Lung (tissue), 12 donors: ENCODE results near the gene SPP1. TPM values are rescaled to one million over a fixed set of nuclear protein-coding genes. Genes with fewer than 3 reads are reported as not detected.

Source experiments
- ATAC-seq: fragments of 200-7000 bp; cut with Tn5 transposase; one replicate; pipeline ENCODE4 v1.9.1; 2020; ENCODE audit warnings: moderate number of reproducible peaks; ENCODE audit not compliant: insufficient read depth, low FRiP score
- DNase-seq, 3 donors: peaks; one replicate each; pipeline ENCODE4 v3.0.0-alpha.2; 2013 to 2017
- H3K27ac ChIP-seq, 2 donors: one replicate each; pipeline ENCODE4 v1.5.1; 2013; ENCODE audit warnings: mild to moderate bottlenecking in 2 of 2, moderate library complexity in 2 of 2, control low read depth in 1 of 2, inconsistent platforms in 1 of 2, low read depth in 1 of 2, low read length in 1 of 2
- H3K27me3 ChIP-seq, 3 donors: one replicate each; pipeline ENCODE4 v1.5.1; 2013; ENCODE audit warnings: low read length in 2 of 3; ENCODE audit not compliant: control insufficient read depth in 3 of 3, insufficient read depth in 3 of 3
- H3K36me3 ChIP-seq, 4 donors: one replicate each; pipeline ENCODE4 v1.5.1; 2013; ENCODE audit warnings: low read length in 4 of 4, mild to moderate bottlenecking in 1 of 4, moderate library complexity in 1 of 4; ENCODE audit not compliant: control insufficient read depth in 4 of 4, insufficient read depth in 4 of 4
- H3K4me1 ChIP-seq, 5 donors: one replicate each; pipeline ENCODE4 v1.5.1; 2013; ENCODE audit warnings: low read length in 5 of 5, mild to moderate bottlenecking in 2 of 5, moderate library complexity in 1 of 5; ENCODE audit not compliant: control insufficient read depth in 5 of 5, insufficient read depth in 5 of 5
- H3K4me3 ChIP-seq: one replicate; pipeline ENCODE4 v1.5.1; 2013; ENCODE audit warnings: mild to moderate bottlenecking, control low read depth, moderate library complexity
- H3K9ac ChIP-seq, 2 donors: one replicate each; pipeline ENCODE4 v1.5.1; 2013; ENCODE audit warnings: low read length in 2 of 2, control low read depth in 1 of 2; ENCODE audit not compliant: insufficient read depth in 1 of 2
- H3K9me3 ChIP-seq, 4 donors: one replicate each; pipeline ENCODE4 v1.5.1; 2013; ENCODE audit warnings: low read length in 3 of 4, mild to moderate bottlenecking in 1 of 4, moderate library complexity in 1 of 4; ENCODE audit not compliant: control insufficient read depth in 4 of 4, insufficient read depth in 3 of 4
- WGBS, 2 donors: extraction: QIAGEN DNeasy Blood & Tissue Kit; methylation state at CpG; one replicate each; pipeline ENCODE4 v1.1.7; 2013; 5-methylcytosine and 5-hydroxymethylcytosine counted together
- polyA plus RNA-seq, 2 donors: library from polyadenylated mRNA; stranded (reverse); fragments of 200-250 nt; gene quantifications; one replicate each; pipeline ENCODE4 v1.2.1, GENCODE V29; 2013
- total RNA-seq, 2 donors: library from RNA; depleted of rRNA in 1 of 2; stranded (reverse); fragments of >200 nt in 1 of 2; gene quantifications; one replicate each; pipeline ENCODE4 v1.2.1, GENCODE V29; 2014 to 2021
- TF ChIP-seq, protein P1 (sequence below): IDR thresholded peaks from 2 replicates; pipeline ENCODE4 v1.5.1; 2012; ENCODE audit warnings: mild to moderate bottlenecking; ENCODE audit errors: control extremely low read depth, extremely low read depth
- donor health status: control.
- donor health status: control.
- donor health status: Bipolar disorder and iron deficiency.
- donor health status: healthy.
- donor health status: DM: yes; HTN: yes; CAD: no.

The SPP1 gene
- total and polyA plus RNA-seq, 4 donors: 5.4 to 433 (median 112) TPM

- TF ChIP-seq, protein P1, sequence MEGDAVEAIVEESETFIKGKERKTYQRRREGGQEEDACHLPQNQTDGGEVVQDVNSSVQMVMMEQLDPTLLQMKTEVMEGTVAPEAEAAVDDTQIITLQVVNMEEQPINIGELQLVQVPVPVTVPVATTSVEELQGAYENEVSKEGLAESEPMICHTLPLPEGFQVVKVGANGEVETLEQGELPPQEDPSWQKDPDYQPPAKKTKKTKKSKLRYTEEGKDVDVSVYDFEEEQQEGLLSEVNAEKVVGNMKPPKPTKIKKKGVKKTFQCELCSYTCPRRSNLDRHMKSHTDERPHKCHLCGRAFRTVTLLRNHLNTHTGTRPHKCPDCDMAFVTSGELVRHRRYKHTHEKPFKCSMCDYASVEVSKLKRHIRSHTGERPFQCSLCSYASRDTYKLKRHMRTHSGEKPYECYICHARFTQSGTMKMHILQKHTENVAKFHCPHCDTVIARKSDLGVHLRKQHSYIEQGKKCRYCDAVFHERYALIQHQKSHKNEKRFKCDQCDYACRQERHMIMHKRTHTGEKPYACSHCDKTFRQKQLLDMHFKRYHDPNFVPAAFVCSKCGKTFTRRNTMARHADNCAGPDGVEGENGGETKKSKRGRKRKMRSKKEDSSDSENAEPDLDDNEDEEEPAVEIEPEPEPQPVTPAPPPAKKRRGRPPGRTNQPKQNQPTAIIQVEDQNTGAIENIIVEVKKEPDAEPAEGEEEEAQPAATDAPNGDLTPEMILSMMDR: no peak
- 90 to 91% methylated on average over 8 of the region's 8 CpGs for WGBS, 2 donors
- no peak overlapping the region for H3K4me3 ChIP-seq
- no peaks in the 10 kb centered on the region for H3K4me1 ChIP-seq
- no peak overlapping the region for H3K9ac ChIP-seq
- DNase-seq (no peak), ATAC-seq (no peak)
- no peaks in the 10 kb centered on the region for H3K36me3 ChIP-seq
- no peaks in the 10 kb centered on the region for H3K27me3 ChIP-seq
- H3K27ac ChIP-seq: no peak overlapping the region
- H3K9me3 ChIP-seq: no peaks in the 10 kb centered on the region
These were observed 30.5 kb upstream of the SPP1 start for GRCh38 chr4:87944967-87945366.

DNA sequence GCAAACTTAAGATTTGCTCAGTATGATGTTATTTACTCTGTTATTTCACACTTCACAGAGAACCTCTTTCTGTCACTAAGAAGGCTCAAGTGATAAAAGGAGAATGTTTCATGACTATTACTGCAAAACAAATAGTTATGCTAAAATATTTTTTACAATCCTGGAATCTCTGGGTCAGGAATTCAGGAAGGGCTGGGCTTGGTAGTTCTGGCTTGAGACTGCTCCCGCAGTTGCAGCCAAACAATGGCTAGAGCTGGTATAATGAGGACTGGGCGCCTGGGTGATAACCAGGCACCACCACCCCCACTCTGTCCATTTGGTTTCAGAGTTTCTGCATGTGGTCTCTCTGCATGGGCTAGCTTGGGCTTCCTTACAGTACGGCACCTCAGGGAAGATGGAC lies 28.7 kb upstream of the SPP1 start:
- no peak overlapping the region for H3K4me3 ChIP-seq
- no peak overlapping the region for H3K27ac ChIP-seq
- H3K4me1 ChIP-seq: no peaks in the 10 kb centered on the region
- H3K9ac ChIP-seq: no peak overlapping the region
- no peak for ATAC-seq
- H3K36me3 ChIP-seq: no peaks in the 10 kb centered on the region
- H3K27me3 ChIP-seq: no peaks in the 10 kb centered on the region
- TF ChIP-seq, protein P1: no peak
- DNase-seq: no peak
- no peaks in the 10 kb centered on the region for H3K9me3 ChIP-seq
- 87 to 96% methylated on average over 3 of the region's 3 CpGs for WGBS, 2 donors

GRCh38 chr4:87947381-87948160 lies 27.9 kb upstream of the SPP1 start:
- DNase-seq (no peak), ATAC-seq (no peak)
- Histone ChIP-seq H3K4me1 (no peaks in the 10 kb centered on the region), H3K27ac (no peak overlapping the region), H3K4me3 (no peak overlapping the region), H3K9me3 (no peaks in the 10 kb centered on the region), H3K27me3 (no peaks in the 10 kb centered on the region), H3K36me3 (no peaks in the 10 kb centered on the region), H3K9ac (no peak overlapping the region)
- WGBS, 2 donors: 79 to 91% methylated on average over 6 of the region's 6 CpGs
- TF ChIP-seq, protein P1: no peak
